ENCODE results near the gene CTNNA3. TPM values are rescaled to one million over a fixed set of nuclear protein-coding genes. Genes with fewer than 3 reads are reported as not detected.

The CTNNA3 gene
- total and polyA plus RNA-seq, 7 donors, result 0.85 to 66.2 (median 28.1) TPM

DNA sequence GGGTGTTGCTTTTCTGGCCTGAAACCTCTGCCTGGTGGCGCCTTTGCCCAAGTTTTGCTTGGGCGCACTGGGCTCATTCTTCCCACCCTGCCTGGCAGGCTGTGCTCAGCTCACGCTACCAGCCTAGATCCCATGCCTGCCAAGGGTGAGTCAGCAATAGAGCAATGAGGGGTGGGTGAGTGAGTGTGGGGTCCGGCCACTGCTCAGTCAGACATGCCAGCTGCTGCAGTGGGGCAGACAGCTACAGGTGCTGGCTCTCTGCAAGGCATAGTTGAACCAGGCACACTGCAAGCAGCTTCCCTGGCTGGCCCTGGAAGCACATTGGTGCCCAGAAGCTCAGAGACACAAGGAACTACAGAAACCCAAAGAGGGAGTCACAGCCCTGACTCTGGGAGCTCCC, 1451.0 kb downstream of the CTNNA3 start:
- Histone ChIP-seq H3K9me3 (peaks cover 18% of the 10 kb centered on the region), H3K4me3 (no peak overlapping the region), H3K36me3 (ENCODE audit: insufficient read depth in 1 of 2, low read depth in 1 of 2) (no peaks in the 10 kb centered on the region), H3K4me1 (no peaks in the 10 kb centered on the region), H3K27ac (no peak overlapping the region), H3K27me3 (ENCODE audit: insufficient read depth in 3 of 3, low read length in 2 of 3) (no peaks in the 10 kb centered on the region)
- TF ChIP-seq, protein P1, sequence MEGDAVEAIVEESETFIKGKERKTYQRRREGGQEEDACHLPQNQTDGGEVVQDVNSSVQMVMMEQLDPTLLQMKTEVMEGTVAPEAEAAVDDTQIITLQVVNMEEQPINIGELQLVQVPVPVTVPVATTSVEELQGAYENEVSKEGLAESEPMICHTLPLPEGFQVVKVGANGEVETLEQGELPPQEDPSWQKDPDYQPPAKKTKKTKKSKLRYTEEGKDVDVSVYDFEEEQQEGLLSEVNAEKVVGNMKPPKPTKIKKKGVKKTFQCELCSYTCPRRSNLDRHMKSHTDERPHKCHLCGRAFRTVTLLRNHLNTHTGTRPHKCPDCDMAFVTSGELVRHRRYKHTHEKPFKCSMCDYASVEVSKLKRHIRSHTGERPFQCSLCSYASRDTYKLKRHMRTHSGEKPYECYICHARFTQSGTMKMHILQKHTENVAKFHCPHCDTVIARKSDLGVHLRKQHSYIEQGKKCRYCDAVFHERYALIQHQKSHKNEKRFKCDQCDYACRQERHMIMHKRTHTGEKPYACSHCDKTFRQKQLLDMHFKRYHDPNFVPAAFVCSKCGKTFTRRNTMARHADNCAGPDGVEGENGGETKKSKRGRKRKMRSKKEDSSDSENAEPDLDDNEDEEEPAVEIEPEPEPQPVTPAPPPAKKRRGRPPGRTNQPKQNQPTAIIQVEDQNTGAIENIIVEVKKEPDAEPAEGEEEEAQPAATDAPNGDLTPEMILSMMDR (IDR thresholded peaks at IDR 0.05), result no peak
- ATAC-seq (no peak), DNase-seq (no peak)
- WGBS, 3 donors, result 82 to 88% (median 86%) methylated on average over 4 of the region's 4 CpGs
- intact Hi-C loops (cut with DNase I), result no loop called here

DNA sequence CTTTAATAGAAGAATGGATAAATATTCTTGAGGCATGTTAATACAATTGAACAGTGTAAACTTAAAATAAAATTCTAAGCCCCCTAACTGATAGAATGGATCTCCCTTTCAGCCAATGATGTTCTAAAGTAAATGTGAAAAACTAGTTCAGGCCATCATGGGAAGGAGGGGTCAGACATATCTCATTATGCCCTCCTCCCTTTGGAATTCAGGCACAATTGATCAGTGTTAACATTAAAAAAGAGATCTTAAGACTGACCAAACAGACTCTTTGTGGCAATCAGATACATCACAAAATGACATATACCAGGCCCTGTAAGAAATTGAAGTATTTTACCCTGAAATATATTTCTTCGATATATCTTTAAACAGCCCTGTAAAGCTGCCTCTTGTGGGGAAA, 1453.1 kb downstream of the CTNNA3 start:
- intact Hi-C loops (cut with DNase I), result no loop called here
- ATAC-seq (no peak), DNase-seq (no peak)
- Histone ChIP-seq H3K27me3 (ENCODE audit: insufficient read depth in 3 of 3, low read length in 2 of 3) (no peaks in the 10 kb centered on the region), H3K27ac (no peak overlapping the region), H3K4me3 (no peak overlapping the region), H3K36me3 (ENCODE audit: insufficient read depth in 1 of 2, low read depth in 1 of 2) (no peaks in the 10 kb centered on the region), H3K4me1 (no peaks in the 10 kb centered on the region), H3K9me3 (no peaks in the 10 kb centered on the region)
- TF ChIP-seq, protein P1 (IDR thresholded peaks at IDR 0.05), result no peak
- WGBS, 3 donors, result 91 to 97% (median 94%) methylated on average over 1 of the region's 1 CpG

DNA sequence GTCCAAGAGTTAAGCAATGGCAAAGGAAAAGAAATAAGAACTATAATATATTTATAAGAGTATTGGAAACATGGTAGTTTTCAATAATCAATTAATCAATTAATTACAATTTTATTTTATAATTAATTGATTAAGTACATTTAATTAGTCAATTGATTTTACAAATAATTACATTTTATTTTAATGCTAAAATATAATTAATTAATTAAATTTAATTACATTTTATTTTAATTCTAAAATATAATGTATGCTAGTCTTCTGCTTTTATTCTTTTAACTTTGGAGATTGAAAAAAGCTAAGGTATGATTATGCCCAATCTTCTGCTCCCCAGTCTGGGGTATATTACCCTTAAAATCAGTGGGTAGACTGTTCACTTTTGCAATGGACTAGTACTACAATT, 1456.9 kb downstream of the CTNNA3 start:
- ATAC-seq, result no peak
- TF ChIP-seq, protein P1 (IDR thresholded peaks at IDR 0.05), result no peak
- no peaks in the 10 kb centered on the region for H3K4me1 ChIP-seq

DNA sequence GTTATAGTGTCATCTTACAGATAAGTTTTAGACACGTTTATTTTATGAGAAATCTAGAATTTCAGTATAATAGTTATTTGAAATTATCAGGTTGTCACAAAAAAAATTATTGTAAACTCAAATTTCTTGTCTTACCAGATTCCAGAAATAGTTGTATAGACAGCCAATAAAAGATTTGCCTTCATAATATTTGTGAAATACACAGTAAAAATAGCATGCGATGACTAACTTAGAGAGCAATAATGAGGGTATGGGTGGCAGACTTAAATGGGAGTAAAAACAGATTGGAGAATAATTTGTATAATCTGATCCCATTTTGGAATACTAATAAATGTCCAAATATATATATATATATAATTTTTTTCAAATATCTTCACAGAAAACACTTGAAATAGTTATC, 1457.7 kb downstream of the CTNNA3 start:
- ATAC-seq (no peak), DNase-seq (no peak)
- TF ChIP-seq, protein P1 (IDR thresholded peaks at IDR 0.05), result no peak
- Histone ChIP-seq H3K27me3 (ENCODE audit: insufficient read depth in 3 of 3, low read length in 2 of 3) (no peaks in the 10 kb centered on the region), H3K4me3 (no peak overlapping the region), H3K27ac (no peak overlapping the region), H3K36me3 (ENCODE audit: insufficient read depth in 1 of 2, low read depth in 1 of 2) (no peaks in the 10 kb centered on the region), H3K4me1 (no peaks in the 10 kb centered on the region), H3K9me3 (no peaks in the 10 kb centered on the region)
- 80 to 88% (median 85%) methylated on average over 2 of the region's 2 CpGs for WGBS, 3 donors
- intact Hi-C loops (cut with DNase I), result no loop called here

More for the DNA sequence above, 1456.9 kb downstream of the CTNNA3 start:
- Histone ChIP-seq H3K27me3 (ENCODE audit: insufficient read depth in 3 of 3, low read length in 2 of 3) (no peaks in the 10 kb centered on the region), H3K27ac (no peak overlapping the region), H3K4me3 (no peak overlapping the region), H3K36me3 (ENCODE audit: insufficient read depth in 1 of 2, low read depth in 1 of 2) (no peaks in the 10 kb centered on the region), H3K9me3 (no peaks in the 10 kb centered on the region)
- intact Hi-C loops (cut with DNase I), result no loop called here
- no peak for DNase-seq

- Histone ChIP-seq H3K4me1 (no peaks in the 10 kb centered on the region), H3K9me3 (no peaks in the 10 kb centered on the region), H3K27me3 (ENCODE audit: insufficient read depth in 3 of 3, low read length in 2 of 3) (no peaks in the 10 kb centered on the region), H3K27ac (no peak overlapping the region), H3K4me3 (no peak overlapping the region), H3K36me3 (ENCODE audit: insufficient read depth in 1 of 2, low read depth in 1 of 2) (no peaks in the 10 kb centered on the region)
- DNase-seq (no peak), ATAC-seq (no peak)
- intact Hi-C loops (cut with DNase I), result no loop called here
- WGBS, 3 donors, result 88 to 89% (median 88%) methylated on average over 4 of the region's 4 CpGs
- TF ChIP-seq, protein P1 (IDR thresholded peaks at IDR 0.05), result no peak
These were observed 1461.1 kb downstream of the CTNNA3 start for GRCh38 chr10:66234872-66235271.

All from psoas muscle (tissue), 8 donors.